ENCODE measurements around the gene EXOSC7. TPM values are rescaled to one million over a fixed set of nuclear protein-coding genes. Genes with fewer than 3 reads are reported as not detected.

Gene EXOSC7
- total RNA-seq: 68.3 and 85.1 TPM in 2 replicates

DNA sequence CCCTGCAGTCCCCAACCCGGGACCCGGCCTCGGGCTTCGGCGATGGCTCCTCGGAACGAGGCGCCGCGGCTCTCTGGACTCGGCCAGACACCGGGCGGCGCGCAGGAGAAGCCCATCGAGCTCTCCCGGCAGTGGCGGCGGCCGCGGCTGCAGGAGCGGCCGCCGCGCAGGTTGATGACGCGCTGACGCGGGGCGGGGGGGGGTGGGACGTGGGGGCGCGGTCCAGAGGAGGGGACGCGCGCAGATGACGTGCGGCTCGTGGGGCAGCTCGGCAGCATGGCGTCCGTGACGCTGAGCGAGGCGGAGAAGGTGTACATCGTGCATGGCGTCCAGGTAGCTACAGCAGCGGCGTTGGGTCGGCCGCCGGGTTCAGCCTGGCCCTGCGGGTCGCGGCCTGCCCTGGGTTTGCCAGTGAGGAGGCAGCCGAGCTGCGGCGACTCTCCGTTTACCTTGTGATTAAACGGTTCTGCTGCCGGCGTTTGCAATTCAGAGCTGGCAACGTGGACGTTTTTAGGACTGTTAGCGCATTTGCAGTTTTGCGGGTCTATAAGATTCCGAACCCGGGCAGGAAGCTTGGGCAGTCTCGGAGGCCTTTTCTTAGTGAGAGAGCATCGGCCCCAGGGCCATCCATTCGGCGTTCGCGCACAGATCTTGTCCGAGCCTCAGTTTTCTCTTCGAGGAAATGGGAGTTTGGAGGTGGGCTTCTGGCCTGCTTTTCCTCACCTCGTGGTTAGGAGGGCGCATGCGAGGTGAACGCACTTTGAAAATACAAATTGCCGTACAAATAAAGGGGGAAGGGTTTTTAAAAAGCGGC lies at the start of gene EXOSC7, which contains the start of gene ZDHHC3:
Gene EXOSC7 (plus strand): TSS at position 243 of the 814 bp plus-strand sequence. CDS start 34 bp downstream, at position 277.
Gene ZDHHC3 (minus strand): TSS at position 173 of the 814 bp plus-strand sequence. CDS start 16,738 bp downstream, outside the sequence.
- TF ChIP-seq, protein P1, sequence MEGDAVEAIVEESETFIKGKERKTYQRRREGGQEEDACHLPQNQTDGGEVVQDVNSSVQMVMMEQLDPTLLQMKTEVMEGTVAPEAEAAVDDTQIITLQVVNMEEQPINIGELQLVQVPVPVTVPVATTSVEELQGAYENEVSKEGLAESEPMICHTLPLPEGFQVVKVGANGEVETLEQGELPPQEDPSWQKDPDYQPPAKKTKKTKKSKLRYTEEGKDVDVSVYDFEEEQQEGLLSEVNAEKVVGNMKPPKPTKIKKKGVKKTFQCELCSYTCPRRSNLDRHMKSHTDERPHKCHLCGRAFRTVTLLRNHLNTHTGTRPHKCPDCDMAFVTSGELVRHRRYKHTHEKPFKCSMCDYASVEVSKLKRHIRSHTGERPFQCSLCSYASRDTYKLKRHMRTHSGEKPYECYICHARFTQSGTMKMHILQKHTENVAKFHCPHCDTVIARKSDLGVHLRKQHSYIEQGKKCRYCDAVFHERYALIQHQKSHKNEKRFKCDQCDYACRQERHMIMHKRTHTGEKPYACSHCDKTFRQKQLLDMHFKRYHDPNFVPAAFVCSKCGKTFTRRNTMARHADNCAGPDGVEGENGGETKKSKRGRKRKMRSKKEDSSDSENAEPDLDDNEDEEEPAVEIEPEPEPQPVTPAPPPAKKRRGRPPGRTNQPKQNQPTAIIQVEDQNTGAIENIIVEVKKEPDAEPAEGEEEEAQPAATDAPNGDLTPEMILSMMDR (conservative IDR thresholded peaks at IDR 0.05; ENCODE audit: low read depth, low read length): no peak
- peak within 1 kb of the TSS; percentile 99 for H3K4me3 ChIP-seq (ENCODE audit: low read depth, low read length)
- DNase-seq (ENCODE audit: low read depth): no peak

- DNase-seq (ENCODE audit: low read depth): no peak
- no peak overlapping the region for H3K4me3 ChIP-seq (ENCODE audit: low read depth, low read length)
- TF ChIP-seq, protein P1 (conservative IDR thresholded peaks at IDR 0.05; ENCODE audit: low read depth, low read length): no peak
Observed at GRCh38 chr3:44926921-44927320, 49.1 kb upstream of the EXOSC7 start.

GRCh38 chr3:44927371-44927770 lies 48.7 kb upstream of the EXOSC7 start:
- no peak for DNase-seq (ENCODE audit: low read depth)
- no peak overlapping the region for H3K4me3 ChIP-seq (ENCODE audit: low read depth, low read length)
- TF ChIP-seq, protein P1 (conservative IDR thresholded peaks at IDR 0.05; ENCODE audit: low read depth, low read length): no peak

DNA sequence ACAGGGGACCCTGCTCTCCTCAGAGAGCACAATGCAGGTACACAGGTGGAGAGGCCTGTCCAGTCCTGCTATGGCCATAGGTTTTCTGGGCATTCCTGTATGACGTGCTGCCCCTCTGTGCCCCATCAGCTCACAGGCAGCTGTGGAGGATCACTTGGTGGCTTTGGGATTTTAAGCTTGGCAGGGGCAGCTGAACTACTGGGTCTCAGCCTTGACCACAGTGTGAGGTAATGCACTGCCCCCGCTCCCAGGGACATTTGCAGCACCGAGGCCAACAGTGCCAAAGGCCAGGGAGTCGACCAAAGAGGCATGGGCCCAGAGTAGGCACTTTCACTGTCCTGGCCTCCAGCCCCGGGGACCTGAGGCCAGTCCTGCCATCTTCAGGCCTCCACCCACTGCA lies 46.3 kb upstream of the EXOSC7 start:
- no peak overlapping the region for H3K4me3 ChIP-seq (ENCODE audit: low read depth, low read length)
- DNase-seq (ENCODE audit: low read depth): no peak
- TF ChIP-seq, protein P1 (conservative IDR thresholded peaks at IDR 0.05; ENCODE audit: low read depth, low read length): no peak

- TF ChIP-seq, protein P1 (conservative IDR thresholded peaks at IDR 0.05; ENCODE audit: low read depth, low read length): no peak
- no peak overlapping the region for H3K4me3 ChIP-seq (ENCODE audit: low read depth, low read length)
- DNase-seq (ENCODE audit: low read depth): no peak
Observed at GRCh38 chr3:44930911-44931310, 45.1 kb upstream of the EXOSC7 start.

- TF ChIP-seq, protein P1 (conservative IDR thresholded peaks at IDR 0.05; ENCODE audit: low read depth, low read length): no peak
- DNase-seq (ENCODE audit: low read depth): no peak
- H3K4me3 ChIP-seq (ENCODE audit: low read depth, low read length): no peak overlapping the region
Observed at GRCh38 chr3:44931791-44932190, 44.3 kb upstream of the EXOSC7 start.

Measured in epithelial cell of proximal tubule (primary cell).